Natural killer cell (primary cell): ENCODE measurements around the gene APOL4. TPM values are rescaled to one million over a fixed set of nuclear protein-coding genes. Genes with fewer than 3 reads are reported as not detected.

Experiments
- ATAC-seq, 3 donors: fragments of 150-1000 bp in 2 of 3; fragments of 200-7000 bp in 1 of 3; cut with Tn5 transposase; 1 replicate in 1 of 3; 2 replicates in 2 of 3; pipeline ENCODE4 v1.10.0; 2021; ENCODE audit warnings: mild to moderate bottlenecking in 2 of 3, moderate library complexity in 2 of 3
- DNase-seq, 2 donors: peaks; one replicate each; pipeline versions ENCODE4 v3.0.0 to v3.0.0-alpha.2; 2013 to 2021; ENCODE audit warnings: mixed read lengths in 1 of 2
- H3K27ac ChIP-seq: one replicate; pipeline ENCODE4 v1.5.1; 2013; ENCODE audit warnings: mild to moderate bottlenecking, low read length
- H3K27me3 ChIP-seq: one replicate; pipeline ENCODE4 v1.6.1; 2013; ENCODE audit warnings: low read length; ENCODE audit not compliant: control insufficient read depth, insufficient read depth
- H3K36me3 ChIP-seq: one replicate; pipeline ENCODE4 v1.6.1; 2013; ENCODE audit warnings: low read length; ENCODE audit not compliant: control insufficient read depth, insufficient read depth
- H3K4me1 ChIP-seq: one replicate; pipeline ENCODE4 v1.6.1; 2013; ENCODE audit warnings: low read length; ENCODE audit not compliant: control insufficient read depth, insufficient read depth
- H3K4me3 ChIP-seq: one replicate; pipeline ENCODE4 v1.5.1; 2013; ENCODE audit warnings: low read length
- H3K9me3 ChIP-seq: one replicate; pipeline ENCODE4 v1.6.1; 2013; ENCODE audit warnings: low read length; ENCODE audit not compliant: control insufficient read depth, insufficient read depth
- H3K27ac Mint-ChIP-seq, 2 donors: one replicate each; pipeline ENCODE4 v1.8.0; 2022; ENCODE audit warnings: mild to moderate bottlenecking in 2 of 2, mixed read lengths in 2 of 2, moderate library complexity in 1 of 2
- H3K27me3 Mint-ChIP-seq, 2 donors: one replicate each; pipeline ENCODE4 v1.8.0; 2022; ENCODE audit warnings: low read depth in 2 of 2, mixed read lengths in 2 of 2
- H3K36me3 Mint-ChIP-seq: one replicate; pipeline ENCODE4 v1.8.0; 2022; ENCODE audit warnings: mixed read lengths
- H3K4me1 Mint-ChIP-seq, 2 donors: one replicate each; pipeline ENCODE4 v1.8.0; 2022; ENCODE audit warnings: mixed read lengths in 2 of 2
- H3K4me3 Mint-ChIP-seq: one replicate; pipeline ENCODE4 v1.8.0; 2022; ENCODE audit warnings: mild to moderate bottlenecking, moderate library complexity, mixed read lengths
- H3K9me3 Mint-ChIP-seq, 2 donors: one replicate each; pipeline ENCODE4 v1.8.0; 2022; ENCODE audit warnings: mixed read lengths in 2 of 2
- WGBS: methylation state at CpG from one replicate; pipeline ENCODE4 v1.1.7; 2013; ENCODE audit warnings: missing lambda C conversion rate; ENCODE audit not compliant: insufficient coverage; 5-methylcytosine and 5-hydroxymethylcytosine counted together
- intact Hi-C: fragments of 100-400 bp; cut with micrococcal nuclease; formaldehyde crosslinking; loops from one replicate; pipeline ENCODE4 v1.14.2; 2022
- total RNA-seq, 4 donors: library from RNA; stranded (reverse); fragments of 120-200 nt in 1 of 4; gene quantifications; one replicate each; pipeline versions ENCODE4 v1.2.3 to v1.2.4, GENCODE V29; 2013 to 2022
- TF ChIP-seq, protein P1 (sequence below): fragments of 200-600 bp; IDR thresholded peaks from one replicate; pipeline ENCODE4 v1.8.0; 2022; ENCODE audit warnings: antibody characterized with exemption

APOL4 gene
- total RNA-seq, 3 donors from 2014 or later (not counting 1 experiment from before 2014, with no cell fraction given), result 0.70 TPM; not detected in 2

DNA sequence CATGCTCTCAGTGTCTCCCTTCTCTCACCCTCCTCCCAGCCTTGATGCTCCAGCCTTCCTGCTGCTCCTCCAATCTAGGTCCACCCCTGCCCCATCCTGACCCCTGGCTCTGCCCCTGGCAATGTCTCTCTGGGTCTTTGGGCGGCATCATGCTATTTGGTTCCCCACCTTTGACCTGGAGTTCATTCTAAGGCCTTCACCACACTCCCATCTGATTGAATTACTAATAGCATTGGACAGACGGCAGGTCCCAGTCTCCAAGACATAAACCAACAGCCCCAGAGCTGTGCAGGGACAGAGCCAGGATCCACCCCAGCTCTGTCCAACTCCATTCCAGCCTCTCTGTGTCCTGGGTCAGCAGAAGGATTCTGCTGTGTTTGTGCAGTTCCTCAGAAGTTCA is 7.2 kb downstream of the APOL4 start:
- H3K36me3 ChIP-seq, result no peaks in the 10 kb centered on the region
- peaks cover 25% of the 10 kb centered on the region for H3K4me1 ChIP-seq
- Mint-ChIP-seq H3K27ac (no peak overlapping the region), H3K4me3 (no peak overlapping the region), H3K9me3 (no peaks in the 10 kb centered on the region), H3K27me3 (peaks cover 0 to 6% of the 10 kb centered on the region in 2 donors), H3K36me3 (no peaks in the 10 kb centered on the region), H3K4me1 (peaks cover 22 to 24% of the 10 kb centered on the region in 2 donors)
- no peak overlapping the region for H3K27ac ChIP-seq
- ATAC-seq, result no peak
- TF ChIP-seq, protein P1, sequence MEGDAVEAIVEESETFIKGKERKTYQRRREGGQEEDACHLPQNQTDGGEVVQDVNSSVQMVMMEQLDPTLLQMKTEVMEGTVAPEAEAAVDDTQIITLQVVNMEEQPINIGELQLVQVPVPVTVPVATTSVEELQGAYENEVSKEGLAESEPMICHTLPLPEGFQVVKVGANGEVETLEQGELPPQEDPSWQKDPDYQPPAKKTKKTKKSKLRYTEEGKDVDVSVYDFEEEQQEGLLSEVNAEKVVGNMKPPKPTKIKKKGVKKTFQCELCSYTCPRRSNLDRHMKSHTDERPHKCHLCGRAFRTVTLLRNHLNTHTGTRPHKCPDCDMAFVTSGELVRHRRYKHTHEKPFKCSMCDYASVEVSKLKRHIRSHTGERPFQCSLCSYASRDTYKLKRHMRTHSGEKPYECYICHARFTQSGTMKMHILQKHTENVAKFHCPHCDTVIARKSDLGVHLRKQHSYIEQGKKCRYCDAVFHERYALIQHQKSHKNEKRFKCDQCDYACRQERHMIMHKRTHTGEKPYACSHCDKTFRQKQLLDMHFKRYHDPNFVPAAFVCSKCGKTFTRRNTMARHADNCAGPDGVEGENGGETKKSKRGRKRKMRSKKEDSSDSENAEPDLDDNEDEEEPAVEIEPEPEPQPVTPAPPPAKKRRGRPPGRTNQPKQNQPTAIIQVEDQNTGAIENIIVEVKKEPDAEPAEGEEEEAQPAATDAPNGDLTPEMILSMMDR, result no peak
- no peaks in the 10 kb centered on the region for H3K9me3 ChIP-seq
- no peak overlapping the region for H3K4me3 ChIP-seq
- intact Hi-C loops, result no loop called here
- 82% methylated on average over 2 of the region's 2 CpGs for WGBS
- no peaks in the 10 kb centered on the region for H3K27me3 ChIP-seq
- no peak for DNase-seq

DNA sequence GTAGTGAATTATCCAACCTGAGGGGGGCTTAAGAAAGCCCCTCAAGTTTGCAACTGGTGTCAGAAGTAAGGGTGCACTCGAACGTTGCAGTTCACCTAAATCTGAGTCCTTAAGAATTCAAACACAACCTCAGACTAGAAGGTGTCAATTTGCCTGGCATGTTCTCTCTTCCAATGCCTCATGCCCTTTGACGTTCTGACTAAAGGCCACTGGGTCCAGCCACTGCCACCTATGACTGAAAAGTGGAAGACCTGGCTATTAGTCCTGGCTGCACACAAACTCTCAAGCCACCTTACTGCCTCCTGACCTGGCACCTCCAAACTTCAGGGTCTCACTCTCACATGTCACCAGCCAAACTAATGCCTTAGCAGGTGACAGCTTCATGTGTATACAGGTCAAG is 8.0 kb downstream of the APOL4 start:
- H3K9me3 Mint-ChIP-seq, result no peaks in the 10 kb centered on the region
- peaks cover 0 to 6% of the 10 kb centered on the region in 2 donors for H3K27me3 Mint-ChIP-seq
- 60% methylated on average over 3 of the region's 3 CpGs for WGBS
- Histone ChIP-seq H3K4me3 (no peak overlapping the region), H3K9me3 (no peaks in the 10 kb centered on the region), H3K4me1 (peaks cover 21% of the 10 kb centered on the region), H3K27ac (no peak overlapping the region), H3K36me3 (no peaks in the 10 kb centered on the region), H3K27me3 (no peaks in the 10 kb centered on the region)
- TF ChIP-seq, protein P1, result no peak
- intact Hi-C loops, result loop anchor here (1.0 kb wide), 1 partner anchor 84 kb away; no protein-coding TSS in a partner anchor
- H3K4me3 Mint-ChIP-seq, result no peak overlapping the region
- H3K27ac Mint-ChIP-seq, result no peak overlapping the region
- peaks cover 22 to 24% of the 10 kb centered on the region in 2 donors for H3K4me1 Mint-ChIP-seq
- no peak for ATAC-seq
- no peak for DNase-seq
- H3K36me3 Mint-ChIP-seq, result no peaks in the 10 kb centered on the region

DNA sequence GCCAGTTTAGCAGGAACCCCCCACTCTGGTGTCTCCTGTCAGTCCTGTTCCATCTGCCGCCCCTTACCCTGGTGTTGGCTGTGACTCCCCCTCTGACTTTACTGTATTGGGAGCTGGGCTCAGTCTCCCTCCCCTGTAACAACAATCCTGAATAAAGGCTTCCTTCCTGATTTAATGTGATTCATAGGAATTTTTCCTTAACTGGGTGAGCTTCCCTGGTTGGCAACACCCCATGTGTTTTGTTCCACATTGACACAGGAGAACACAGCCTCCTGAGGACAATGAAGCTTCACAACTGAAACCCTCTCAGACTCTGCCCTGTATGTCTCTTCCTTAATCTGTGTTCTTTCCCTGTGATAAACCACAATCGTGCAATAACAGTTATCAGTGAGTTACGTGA is 8.4 kb downstream of the APOL4 start:
- H3K4me3 Mint-ChIP-seq, result no peak overlapping the region
- no peak overlapping the region for H3K27ac Mint-ChIP-seq
- H3K9me3 Mint-ChIP-seq, result no peaks in the 10 kb centered on the region
- TF ChIP-seq, protein P1, result no peak
- WGBS, result 92% methylated on average over 3 of the region's 3 CpGs
- H3K9me3 ChIP-seq, result no peaks in the 10 kb centered on the region
- no peaks in the 10 kb centered on the region for H3K27me3 ChIP-seq
- peaks cover 18 to 20% of the 10 kb centered on the region in 2 donors for H3K4me1 Mint-ChIP-seq
- intact Hi-C loops, result loop anchor here (1.0 kb wide), 1 partner anchor 84 kb away; no protein-coding TSS in a partner anchor
- H3K4me1 ChIP-seq, result peaks cover 17% of the 10 kb centered on the region
- H3K36me3 ChIP-seq, result no peaks in the 10 kb centered on the region
- no peak for ATAC-seq
- peaks cover 0 to 6% of the 10 kb centered on the region in 2 donors for H3K27me3 Mint-ChIP-seq
- no peaks in the 10 kb centered on the region for H3K36me3 Mint-ChIP-seq
- H3K4me3 ChIP-seq, result no peak overlapping the region
- DNase-seq, result no peak
- H3K27ac ChIP-seq, result no peak overlapping the region

DNA sequence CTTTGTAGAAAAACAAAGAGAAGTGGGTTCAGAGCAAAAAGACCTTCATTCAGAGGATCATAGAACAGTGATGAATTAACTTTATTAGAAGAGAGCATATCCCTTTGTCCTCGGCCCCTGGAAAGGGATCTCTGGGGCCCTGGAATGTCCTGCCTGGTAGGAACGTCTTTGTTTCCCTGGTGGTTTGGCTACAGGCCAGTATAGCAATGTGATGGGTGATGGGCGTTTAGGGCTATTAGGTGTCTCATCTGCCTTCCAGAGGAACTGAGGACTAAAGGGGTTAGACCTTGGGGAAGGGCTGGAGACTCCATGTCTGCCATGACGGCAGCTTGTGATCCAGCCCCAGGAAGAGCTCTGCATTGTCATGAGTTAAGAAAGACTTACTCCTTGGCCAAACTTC is 9.1 kb downstream of the APOL4 start:
- Mint-ChIP-seq H3K27me3 (peaks cover 0 to 6% of the 10 kb centered on the region in 2 donors), H3K36me3 (no peaks in the 10 kb centered on the region), H3K4me1 (peaks cover 12 to 14% of the 10 kb centered on the region in 2 donors), H3K4me3 (no peak overlapping the region), H3K9me3 (no peaks in the 10 kb centered on the region), H3K27ac (no peak overlapping the region)
- WGBS, result 67% methylated on average over 4 of the region's 4 CpGs
- Histone ChIP-seq H3K36me3 (no peaks in the 10 kb centered on the region), H3K27ac (no peak overlapping the region), H3K9me3 (no peaks in the 10 kb centered on the region), H3K4me1 (peaks cover 11% of the 10 kb centered on the region), H3K27me3 (no peaks in the 10 kb centered on the region), H3K4me3 (no peak overlapping the region)
- intact Hi-C loops, result no loop called here
- DNase-seq (no peak), ATAC-seq (no peak)
- TF ChIP-seq, protein P1, result no peak
